ENCODE results near the gene SPOCK1.

GRCh38 chr5:137199201-137199600, 299.9 kb downstream of the SPOCK1 start:
- TF ChIP-seq CTCF (IDR thresholded peaks at IDR 0.05; ENCODE audit: insufficient read depth, low read length) (no peak), REST (IDR thresholded peaks at IDR 0.05; ENCODE audit: insufficient replicate concordance, low read depth) (no peak), POLR2AphosphoS5 (IDR thresholded peaks at IDR 0.05; ENCODE audit: low read depth) (no peak), GABPA (IDR thresholded peaks at IDR 0.05; ENCODE audit: low read depth) (no peak), SPI1 (IDR thresholded peaks at IDR 0.05; ENCODE audit: borderline replicate concordance, low read depth) (no peak)

Measured in HL-60 (cell line).